ENCODE measurements around the gene GNPTG. TPM values are rescaled to one million over a fixed set of nuclear protein-coding genes. Genes with fewer than 3 reads are reported as not detected.

GNPTG gene
- total and polyA plus RNA-seq, 2 donors from 2014 or later, result 88.7 to 138 TPM

DNA sequence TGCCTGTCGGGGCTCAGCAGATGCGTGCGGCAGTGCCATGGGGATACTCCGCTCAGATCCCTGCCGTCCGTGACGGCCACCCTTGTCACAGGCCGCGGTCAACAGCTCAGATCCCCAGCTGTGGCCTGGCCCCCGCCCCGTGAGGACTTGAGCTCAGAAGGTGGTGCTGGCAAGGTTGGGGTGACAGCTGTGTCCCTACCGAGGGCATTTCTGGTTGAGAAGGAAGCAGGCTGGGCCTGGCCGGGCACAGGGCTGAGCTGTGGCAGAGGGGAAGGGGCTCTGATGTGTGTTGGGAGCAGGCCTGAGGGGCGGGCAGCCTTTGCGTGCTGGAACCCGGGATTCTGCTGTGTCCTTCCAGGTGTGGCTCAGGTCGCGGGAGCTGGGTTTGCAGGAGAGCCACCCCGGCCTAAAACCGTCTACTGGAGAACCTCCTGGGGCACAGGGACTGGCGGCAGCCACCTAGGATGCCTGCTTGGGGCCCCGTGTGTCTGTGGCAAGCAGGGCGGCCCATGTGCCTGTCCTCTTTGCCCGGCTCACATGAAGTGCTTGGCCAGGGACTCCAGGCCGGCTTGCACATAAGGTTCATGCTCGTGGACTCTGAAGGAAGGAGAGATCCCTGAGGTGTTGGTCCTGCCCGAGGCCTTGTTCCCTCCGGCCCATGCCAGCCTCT is 37.2 kb upstream of the GNPTG start:
- peaks cover 11 to 37% (median 31%) of the 10 kb centered on the region in 3 donors for H3K36me3 ChIP-seq (ENCODE audit: control insufficient read depth in 2 of 3, insufficient read depth in 3 of 3, low read length in 3 of 3)
- FAIRE-seq, result no peak

GRCh38 chr16:1315081-1316032 is 36.4 kb upstream of the GNPTG start:
- no peaks in the 10 kb centered on the region for H3K27me3 ChIP-seq (ENCODE audit: control insufficient read depth, insufficient read depth, low read length)
- H3K36me3 ChIP-seq (ENCODE audit: control insufficient read depth in 2 of 3, insufficient read depth in 3 of 3, low read length in 3 of 3), result peaks cover 11 to 45% (median 36%) of the 10 kb centered on the region in 3 donors
- DNase-seq (no peak), FAIRE-seq (no peak)
- H3K4me1 ChIP-seq (ENCODE audit: control insufficient read depth in 2 of 3, insufficient read depth in 2 of 3, low read depth in 1 of 3, low read length in 3 of 3), result peaks cover 0 to 27% (median 10%) of the 10 kb centered on the region in 3 donors
- intact Hi-C loops (cut with DNase I), result no loop called here
- no peak overlapping the region for H3K4me3 ChIP-seq (ENCODE audit: low read length in 3 of 3)
- no peak overlapping the region for H3K9ac ChIP-seq (ENCODE audit: low read length in 3 of 3)
- no peak overlapping the region for H3K27ac ChIP-seq (ENCODE audit: low read depth in 2 of 2, low read length in 2 of 2)
- H3K9me3 ChIP-seq (ENCODE audit: control insufficient read depth in 2 of 3, insufficient read depth in 1 of 3, low read length in 3 of 3), result no peaks in the 10 kb centered on the region
- TF ChIP-seq CTCF (IDR thresholded peaks at IDR 0.05; ENCODE audit: borderline replicate concordance, extremely low read depth, insufficient read depth), result no peak

More for the DNA sequence above, 37.2 kb upstream of the GNPTG start:
- no peak overlapping the region for H3K27ac ChIP-seq (ENCODE audit: low read depth in 2 of 2, low read length in 2 of 2)
- intact Hi-C loops (cut with DNase I), result no loop called here
- H3K27me3 ChIP-seq (ENCODE audit: control insufficient read depth, insufficient read depth, low read length), result no peaks in the 10 kb centered on the region
- H3K9me3 ChIP-seq (ENCODE audit: control insufficient read depth in 2 of 3, insufficient read depth in 1 of 3, low read length in 3 of 3), result no peaks in the 10 kb centered on the region
- no peak overlapping the region for H3K4me3 ChIP-seq (ENCODE audit: low read length in 3 of 3)
- H3K4me1 ChIP-seq (ENCODE audit: control insufficient read depth in 2 of 3, insufficient read depth in 2 of 3, low read depth in 1 of 3, low read length in 3 of 3), result peaks cover 0 to 27% (median 10%) of the 10 kb centered on the region in 3 donors
- DNase-seq, result peak in 1 of 5 donors; percentile 64
- H3K9ac ChIP-seq (ENCODE audit: low read length in 3 of 3), result no peak overlapping the region
- TF ChIP-seq CTCF (IDR thresholded peaks at IDR 0.05; ENCODE audit: borderline replicate concordance, extremely low read depth, insufficient read depth), result no peak

- TF ChIP-seq CTCF (IDR thresholded peaks at IDR 0.05; ENCODE audit: borderline replicate concordance, extremely low read depth, insufficient read depth), result no peak
- DNase-seq (no peak), FAIRE-seq (no peak)
- Histone ChIP-seq H3K4me3 (ENCODE audit: low read length in 3 of 3) (no peak overlapping the region), H3K9me3 (ENCODE audit: control insufficient read depth in 2 of 3, insufficient read depth in 1 of 3, low read length in 3 of 3) (no peaks in the 10 kb centered on the region), H3K36me3 (ENCODE audit: control insufficient read depth in 2 of 3, insufficient read depth in 3 of 3, low read length in 3 of 3) (peaks cover 11 to 51% (median 42%) of the 10 kb centered on the region in 3 donors), H3K27me3 (ENCODE audit: control insufficient read depth, insufficient read depth, low read length) (no peaks in the 10 kb centered on the region), H3K27ac (ENCODE audit: low read depth in 2 of 2, low read length in 2 of 2) (no peak overlapping the region), H3K9ac (ENCODE audit: low read length in 3 of 3) (no peak overlapping the region), H3K4me1 (ENCODE audit: control insufficient read depth in 2 of 3, insufficient read depth in 2 of 3, low read depth in 1 of 3, low read length in 3 of 3) (peaks cover 0 to 21% (median 10%) of the 10 kb centered on the region in 3 donors)
- intact Hi-C loops (cut with DNase I), result no loop called here
These were observed 35.7 kb upstream of the GNPTG start for GRCh38 chr16:1316033-1316405.
